Fibroblast of lung (primary cell): ENCODE measurements around the gene CGNL1. TPM values are rescaled to one million over a fixed set of nuclear protein-coding genes. Genes with fewer than 3 reads are reported as not detected.

Source experiments
- DNase-seq, 2 donors: peaks; one replicate each; pipeline versions ENCODE4 v3.0.0 to v3.0.0-alpha.2; 2010; ENCODE audit warnings: low read depth in 2 of 2
- H2AFZ ChIP-seq: 2 replicates; pipeline ENCODE4 v1.5.1; 2012; ENCODE audit warnings: low read length, control low read depth, inconsistent platforms
- H3K27ac ChIP-seq: 2 replicates; pipeline ENCODE4 v1.5.1; 2011; ENCODE audit warnings: low read length, control low read depth; ENCODE audit not compliant: insufficient read depth
- H3K27me3 ChIP-seq: 2 replicates; pipeline ENCODE4 v1.5.1; 2011; ENCODE audit warnings: mild to moderate bottlenecking, low read length; ENCODE audit not compliant: control insufficient read depth, insufficient read depth
- H3K36me3 ChIP-seq: 2 replicates; pipeline ENCODE4 v1.5.1; 2011; ENCODE audit warnings: low read length; ENCODE audit not compliant: control insufficient read depth, insufficient read depth
- H3K4me1 ChIP-seq: 2 replicates; pipeline ENCODE4 v1.5.1; 2011; ENCODE audit warnings: low read length; ENCODE audit not compliant: control insufficient read depth, insufficient read depth; ENCODE audit errors: extremely low read depth
- H3K4me2 ChIP-seq: 2 replicates; pipeline ENCODE4 v1.5.1; 2011; ENCODE audit warnings: low read length, control low read depth; ENCODE audit not compliant: insufficient read depth; ENCODE audit errors: extremely low read depth
- H3K4me3 ChIP-seq, 4 experiments: fragments of 200-600 bp in 1 of 4; sonication (generic) in 1 of 4; replicated peaks in 1 of 4; 2 replicates each; pipeline ENCODE4 v1.5.1; 2011 to 2016; ENCODE audit warnings: low read length in 4 of 4, low read depth in 3 of 4, mild to moderate bottlenecking in 3 of 4, control low read depth in 2 of 4, inconsistent platforms in 1 of 4, mixed read lengths in 1 of 4; ENCODE audit not compliant: insufficient read depth in 1 of 4; ENCODE audit errors: control extremely low read depth in 1 of 4
- H3K79me2 ChIP-seq: 2 replicates; pipeline ENCODE4 v1.5.1; 2012; ENCODE audit warnings: mild to moderate bottlenecking, low read length, inconsistent platforms; ENCODE audit not compliant: control insufficient read depth, insufficient read depth
- H3K9ac ChIP-seq: 2 replicates; pipeline ENCODE4 v1.5.1; 2011; ENCODE audit warnings: mild to moderate bottlenecking, low read length, control low read depth; ENCODE audit not compliant: insufficient read depth
- H3K9me3 ChIP-seq: 2 replicates; pipeline ENCODE4 v1.5.1; 2012; ENCODE audit warnings: low read depth, low read length; ENCODE audit not compliant: control insufficient read depth, insufficient read depth
- H4K20me1 ChIP-seq: 2 replicates; pipeline ENCODE4 v1.5.1; 2011; ENCODE audit warnings: low read length; ENCODE audit not compliant: control insufficient read depth, insufficient read depth; ENCODE audit errors: extremely low read depth
- EZH2 ChIP-seq: IDR thresholded peaks from 2 replicates; pipeline ENCODE4 v1.5.1; 2012; ENCODE audit warnings: low read length, control low read depth, mild to moderate bottlenecking; ENCODE audit errors: missing control alignments
- polyA plus RNA-seq, 2 donors: library from polyadenylated mRNA; depleted of rRNA in 1 of 2; stranded (reverse) in 1 of 2; unstranded in 1 of 2; fragments of >200 nt; gene quantifications; 2 replicates each; pipeline ENCODE4 v1.2.1, GENCODE V29; 2011 to 2012; ENCODE audit warnings: missing spikeins in 1 of 2
- total RNA-seq: library from RNA; depleted of rRNA; stranded (reverse); fragments of >200 nt; gene quantifications from 2 replicates; pipeline ENCODE4 v1.2.1, GENCODE V29; 2014
- TF ChIP-seq, protein P1 (sequence below), 2 donors: IDR thresholded peaks in 1 of 2; conservative IDR thresholded peaks in 1 of 2; 1 replicate in 1 of 2; 2 replicates in 1 of 2; pipeline ENCODE4 v1.5.1; 2011 to 2012; ENCODE audit warnings: low read length in 2 of 2, control low read depth in 1 of 2, inconsistent platforms in 1 of 2, low read depth in 1 of 2, mild to moderate bottlenecking in 1 of 2

Gene CGNL1
- total and polyA plus RNA-seq, 2 donors (not counting 1 experiment from before 2014, with no cell fraction given) = 0.18 to 6.1 TPM

- no peaks in the 10 kb centered on the region for H3K79me2 ChIP-seq
- no peak overlapping the region for H2AFZ ChIP-seq
- H3K36me3 ChIP-seq = no peaks in the 10 kb centered on the region
- no peak overlapping the region for H3K27ac ChIP-seq
- no peaks in the 10 kb centered on the region for H3K9me3 ChIP-seq
- H4K20me1 ChIP-seq = no peaks in the 10 kb centered on the region
- peaks cover 18% of the 10 kb centered on the region for H3K27me3 ChIP-seq
- DNase-seq = no peak
- no peak overlapping the region for H3K4me2 ChIP-seq
- TF ChIP-seq, protein P1, sequence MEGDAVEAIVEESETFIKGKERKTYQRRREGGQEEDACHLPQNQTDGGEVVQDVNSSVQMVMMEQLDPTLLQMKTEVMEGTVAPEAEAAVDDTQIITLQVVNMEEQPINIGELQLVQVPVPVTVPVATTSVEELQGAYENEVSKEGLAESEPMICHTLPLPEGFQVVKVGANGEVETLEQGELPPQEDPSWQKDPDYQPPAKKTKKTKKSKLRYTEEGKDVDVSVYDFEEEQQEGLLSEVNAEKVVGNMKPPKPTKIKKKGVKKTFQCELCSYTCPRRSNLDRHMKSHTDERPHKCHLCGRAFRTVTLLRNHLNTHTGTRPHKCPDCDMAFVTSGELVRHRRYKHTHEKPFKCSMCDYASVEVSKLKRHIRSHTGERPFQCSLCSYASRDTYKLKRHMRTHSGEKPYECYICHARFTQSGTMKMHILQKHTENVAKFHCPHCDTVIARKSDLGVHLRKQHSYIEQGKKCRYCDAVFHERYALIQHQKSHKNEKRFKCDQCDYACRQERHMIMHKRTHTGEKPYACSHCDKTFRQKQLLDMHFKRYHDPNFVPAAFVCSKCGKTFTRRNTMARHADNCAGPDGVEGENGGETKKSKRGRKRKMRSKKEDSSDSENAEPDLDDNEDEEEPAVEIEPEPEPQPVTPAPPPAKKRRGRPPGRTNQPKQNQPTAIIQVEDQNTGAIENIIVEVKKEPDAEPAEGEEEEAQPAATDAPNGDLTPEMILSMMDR (conservative IDR thresholded peaks at IDR 0.05 in 1 of 2, IDR thresholded peaks at IDR 0.05 in 1 of 2; ENCODE audit: low read depth in 1 of 2, low read length in 2 of 2) = no peak
- TF ChIP-seq EZH2 = no peak
- H3K4me3 ChIP-seq = no peak overlapping the region
- H3K4me1 ChIP-seq = no peaks in the 10 kb centered on the region
- H3K9ac ChIP-seq = no peak overlapping the region
Measured at GRCh38 chr15:57373882-57374276, 2.4 kb upstream of the CGNL1 start.

DNA sequence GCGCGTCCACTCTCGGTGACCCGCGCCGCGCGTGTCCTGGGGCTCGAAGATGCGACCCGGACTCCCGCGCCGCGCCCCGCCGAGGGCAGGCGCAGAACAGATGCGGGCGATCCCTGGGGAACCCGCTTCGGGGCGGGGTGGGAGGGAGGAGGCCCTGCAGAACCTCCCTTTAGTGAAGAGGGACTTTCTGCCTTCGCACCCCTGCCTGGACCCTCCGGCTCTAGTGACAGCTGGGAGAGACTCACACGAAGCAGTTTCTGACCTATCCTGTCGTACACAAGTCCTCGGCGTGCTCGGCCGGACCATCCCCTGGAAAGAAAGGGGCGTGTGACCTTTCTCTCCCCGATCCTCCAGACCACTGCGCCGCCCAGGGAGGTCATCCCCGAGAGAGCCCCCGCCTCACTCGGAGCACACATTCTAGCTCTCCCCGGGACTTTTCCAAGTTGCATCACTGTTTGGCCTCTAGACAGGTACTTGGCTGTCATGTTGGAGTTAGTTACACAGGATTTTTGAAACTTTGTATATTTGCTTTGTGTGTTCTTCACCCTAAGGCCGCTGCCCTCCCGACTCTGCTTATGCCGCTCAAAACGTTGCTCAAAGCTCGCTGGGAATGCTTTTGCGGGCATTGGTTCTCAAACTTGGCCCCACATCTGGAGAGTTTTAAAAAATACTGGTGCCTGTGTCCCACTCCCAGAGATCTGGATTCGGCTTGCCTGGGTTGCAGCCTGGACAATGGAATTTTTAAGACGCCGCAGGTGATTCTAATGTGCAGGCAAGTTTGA is 582 bp downstream of the CGNL1 start:
- Histone ChIP-seq H3K27ac (no peak overlapping the region), H2AFZ (peak overlapping the region; percentile 4), H3K36me3 (no peaks in the 10 kb centered on the region), H3K4me3 (peak overlapping the region; percentile 14 to 60 (median 37)), H3K4me1 (no peaks in the 10 kb centered on the region), H3K9ac (no peak overlapping the region), H4K20me1 (no peaks in the 10 kb centered on the region), H3K4me2 (peak overlapping the region; percentile 80), H3K9me3 (no peaks in the 10 kb centered on the region), H3K27me3 (peaks cover 16% of the 10 kb centered on the region), H3K79me2 (no peaks in the 10 kb centered on the region)
- TF ChIP-seq EZH2 = peak; percentile 26
- TF ChIP-seq, protein P1 (conservative IDR thresholded peaks at IDR 0.05 in 1 of 2, IDR thresholded peaks at IDR 0.05 in 1 of 2; ENCODE audit: low read depth in 1 of 2, low read length in 2 of 2) = no peak
- DNase-seq = no peak

DNA sequence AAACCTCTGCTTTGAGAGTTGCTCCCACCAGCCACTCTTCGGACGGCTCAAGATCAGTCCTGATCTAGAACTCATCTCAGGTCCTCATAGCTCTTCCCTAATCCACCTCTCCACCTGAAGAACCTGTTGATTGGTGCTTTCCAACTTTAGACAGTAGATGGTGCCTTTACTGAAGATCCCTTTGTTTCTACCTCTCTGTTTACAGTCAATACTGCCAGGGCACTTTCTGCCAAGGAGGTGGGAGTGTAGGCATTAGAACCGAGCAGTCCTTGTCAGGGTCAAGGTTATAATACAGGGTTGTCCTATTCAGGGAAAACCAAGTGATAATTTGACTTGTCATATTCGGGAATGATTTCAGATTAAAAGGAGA is 1.2 kb downstream of the CGNL1 start:
- Histone ChIP-seq H4K20me1 (no peaks in the 10 kb centered on the region), H3K36me3 (no peaks in the 10 kb centered on the region), H3K27ac (no peak overlapping the region), H3K4me1 (no peaks in the 10 kb centered on the region), H3K27me3 (peaks cover 14% of the 10 kb centered on the region), H3K4me2 (no peak overlapping the region), H3K79me2 (no peaks in the 10 kb centered on the region), H2AFZ (no peak overlapping the region), H3K4me3 (no peak overlapping the region), H3K9ac (no peak overlapping the region), H3K9me3 (no peaks in the 10 kb centered on the region)
- TF ChIP-seq EZH2 = no peak
- TF ChIP-seq, protein P1 (conservative IDR thresholded peaks at IDR 0.05 in 1 of 2, IDR thresholded peaks at IDR 0.05 in 1 of 2; ENCODE audit: low read depth in 1 of 2, low read length in 2 of 2) = no peak
- no peak for DNase-seq
